Stimulated activated CD4-positive, alpha-beta T cell treated with anti-CD3 and anti-CD28 coated beads, Interleukin-1b, Interleukin-23, amount 100 ng/mL, for 4 hours (primary cell): ENCODE measurements around the gene TNIP2.
"Not testable (repeated sequence)": the region's sequence is repeated elsewhere in the genome, so short reads cannot be mapped to it uniquely, and the experiment has no call there.

Source experiments
- DNase-seq, 2 donors: peaks; one replicate each; pipeline ENCODE4 v3.0.0-alpha.2; 2020; ENCODE audit warnings: low read depth in 2 of 2

The TNIP2 gene

DNA sequence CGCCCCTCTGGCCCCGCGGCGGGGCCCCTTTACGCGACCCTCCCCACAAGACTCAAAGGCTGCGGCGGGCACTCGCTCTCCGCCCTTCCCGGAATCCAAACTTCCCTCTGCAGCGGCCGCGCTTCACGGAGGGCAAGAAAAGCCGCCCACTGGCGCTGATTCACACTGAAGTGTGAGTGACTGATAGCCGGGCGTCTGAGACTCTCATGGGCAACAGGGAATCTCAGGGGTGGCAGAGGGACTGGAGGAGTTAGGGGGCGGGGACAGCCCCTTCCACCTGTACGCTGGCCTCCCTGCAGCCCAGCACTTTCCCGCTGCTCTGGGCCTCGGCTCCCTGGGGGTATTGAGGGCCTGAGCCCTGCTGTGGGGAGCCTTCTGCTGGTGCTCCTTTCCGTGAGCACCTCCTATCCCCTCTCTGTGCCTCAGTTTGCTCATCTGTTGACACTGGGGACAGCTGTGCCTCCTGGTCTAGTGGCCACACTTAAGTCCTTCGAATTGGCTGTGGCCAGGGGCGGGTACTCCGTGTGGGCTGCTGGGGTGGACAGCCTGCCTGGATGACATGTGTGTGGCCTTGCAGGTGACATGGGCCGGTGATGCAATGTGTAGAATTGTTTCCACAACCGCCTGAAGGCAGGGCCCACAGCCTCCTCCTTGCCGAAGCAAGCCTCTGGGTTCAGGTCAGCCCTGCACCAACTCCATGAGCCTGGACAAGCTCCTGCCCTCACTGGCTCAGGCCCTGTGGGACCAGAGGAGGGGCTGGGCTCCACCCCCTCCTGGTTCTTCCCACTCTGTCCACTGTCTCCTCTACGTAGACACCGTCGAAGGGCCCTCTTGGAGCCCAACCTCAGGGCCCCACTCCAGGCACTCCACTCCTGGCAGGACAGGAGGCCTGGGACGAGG is 37.7 kb upstream of the TNIP2 start:
- peak; percentile 52 to 57 for DNase-seq

- peak; percentile 42 to 73 for DNase-seq
Measured at GRCh38 chr4:2792711-2793585, 36.8 kb upstream of the TNIP2 start, which contains the start of gene SH3BP2. TSS of gene SH3BP2 (plus strand) at chr4:2793085. CDS start at chr4:2820618, 27,533 bp downstream.

GRCh38 chr4:2792396-2792710 is 36.2 kb upstream of the TNIP2 start:
- no peak for DNase-seq

DNA sequence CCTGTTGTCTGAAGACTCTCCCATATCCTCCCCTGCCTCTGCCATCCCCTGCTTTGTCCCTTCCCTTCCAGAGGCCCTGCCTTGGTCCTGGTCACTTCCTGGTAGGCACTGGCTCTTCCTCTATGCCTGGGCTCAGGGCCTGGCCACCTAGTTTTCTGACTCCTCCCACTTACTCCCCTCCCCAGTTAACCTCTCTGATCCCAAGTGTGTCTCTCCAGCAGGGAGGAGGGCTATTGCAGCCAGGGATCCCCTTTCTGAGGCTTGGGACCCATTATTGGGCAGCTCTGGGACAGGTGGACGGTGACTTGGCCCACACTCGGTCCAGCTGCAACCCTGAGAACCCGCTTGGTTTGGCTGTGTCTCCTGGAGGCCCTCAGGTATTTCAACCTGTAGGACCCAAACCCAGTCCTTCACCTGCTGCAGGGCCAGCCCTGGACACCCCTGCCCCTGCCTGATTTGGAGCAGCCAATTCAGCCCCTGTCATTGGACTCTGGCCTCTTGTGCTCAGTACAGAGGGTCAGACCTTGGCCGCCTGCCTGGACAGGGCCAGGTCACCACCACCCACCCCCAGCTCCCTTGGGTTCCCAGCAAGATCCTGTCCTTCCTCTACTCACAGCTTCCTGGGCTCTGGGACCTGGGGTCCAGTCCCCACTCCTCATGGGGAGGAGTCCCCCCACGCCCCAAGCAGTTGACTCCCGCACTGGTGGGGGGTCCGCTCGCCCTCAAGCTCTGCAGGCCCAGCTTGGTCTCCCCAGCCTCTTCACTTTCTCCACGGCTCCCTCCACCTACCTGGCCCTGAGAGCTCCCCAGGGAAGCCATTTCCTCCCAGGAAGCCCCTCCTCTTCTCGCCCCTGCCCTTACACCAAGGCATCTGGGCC is 35.6 kb upstream of the TNIP2 start:
- DNase-seq, result no peak

- no peak for DNase-seq
Measured at GRCh38 chr4:2790583-2791517, 34.7 kb upstream of the TNIP2 start.

GRCh38 chr4:2789793-2790582 is 33.9 kb upstream of the TNIP2 start:
- DNase-seq, result no peak

- no peak for DNase-seq
Measured at GRCh38 chr4:2789351-2789750, 33.2 kb upstream of the TNIP2 start.

GRCh38 chr4:2788532-2789103 is 32.5 kb upstream of the TNIP2 start:
- no peak for DNase-seq

DNA sequence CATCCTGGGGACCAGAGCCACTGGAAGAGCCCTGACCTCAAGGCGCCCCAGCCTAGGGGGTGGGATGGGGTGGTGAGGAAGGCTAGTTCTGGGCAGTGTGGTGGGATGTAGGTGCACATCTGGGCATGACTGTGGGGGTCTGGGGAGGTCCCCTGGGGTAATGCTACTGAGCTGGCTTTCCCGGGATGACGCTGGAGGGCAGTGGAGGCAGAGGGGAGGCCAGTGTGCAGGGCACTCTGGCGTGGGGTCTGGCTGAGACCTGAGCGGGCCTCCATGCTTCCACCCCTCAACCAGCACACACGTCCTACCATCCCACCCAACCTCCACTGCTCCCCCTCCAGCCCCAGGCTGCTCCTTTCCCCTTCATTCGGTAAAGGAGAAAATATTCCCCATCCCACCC is 32.0 kb upstream of the TNIP2 start:
- DNase-seq, result no peak

GRCh38 chr4:2787230-2788100 is 31.3 kb upstream of the TNIP2 start:
- DNase-seq, result peak; percentile 47 to 61

DNA sequence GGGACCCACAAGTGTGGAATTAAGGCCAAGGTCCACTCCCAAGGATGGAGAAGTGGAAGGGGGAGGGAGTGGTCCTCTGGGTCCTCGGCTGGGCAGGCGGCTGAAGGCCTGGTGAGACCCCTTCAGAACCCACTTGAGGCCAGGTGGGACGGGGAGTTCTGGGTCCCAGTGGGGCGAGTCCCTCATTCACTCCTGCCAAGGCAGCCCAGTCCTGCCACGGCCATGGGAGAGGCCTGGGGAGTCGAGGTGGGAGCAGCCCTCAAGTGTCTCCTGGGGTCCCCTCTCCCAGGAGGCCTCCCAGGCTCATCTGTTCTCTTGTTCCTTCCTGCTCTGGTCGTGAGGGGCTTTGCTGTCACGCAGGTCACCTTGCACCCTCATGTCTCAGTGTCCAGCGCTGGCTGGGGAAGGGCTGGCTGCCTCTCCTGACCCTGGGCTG is 30.7 kb upstream of the TNIP2 start:
- DNase-seq, result no peak

- peak; percentile 69 to 73 for DNase-seq
Measured at GRCh38 chr4:2786152-2786671, 30.1 kb upstream of the TNIP2 start.

- no peak for DNase-seq
Measured at GRCh38 chr4:2785613-2786012, 29.5 kb upstream of the TNIP2 start.

DNA sequence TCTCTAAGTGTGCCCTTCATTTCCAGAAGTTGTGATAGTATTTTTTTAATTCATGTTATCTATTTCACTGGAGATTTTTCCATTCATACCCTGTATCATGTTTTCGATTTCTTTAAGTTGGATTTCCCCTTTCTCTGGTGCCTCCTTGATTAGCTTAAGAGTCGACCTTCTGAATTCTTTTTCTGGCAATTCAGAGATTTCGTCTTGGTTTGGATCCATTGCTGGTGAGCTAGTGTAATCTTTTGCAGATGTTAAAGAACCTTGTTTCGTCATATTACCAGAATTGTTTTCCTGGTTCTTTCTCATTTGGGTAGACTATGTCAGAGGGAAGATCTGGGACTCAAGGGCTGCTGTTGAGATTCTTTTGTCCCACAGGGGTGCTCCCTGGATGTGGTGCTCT is 27.7 kb upstream of the TNIP2 start:
- DNase-seq, result no peak

DNA sequence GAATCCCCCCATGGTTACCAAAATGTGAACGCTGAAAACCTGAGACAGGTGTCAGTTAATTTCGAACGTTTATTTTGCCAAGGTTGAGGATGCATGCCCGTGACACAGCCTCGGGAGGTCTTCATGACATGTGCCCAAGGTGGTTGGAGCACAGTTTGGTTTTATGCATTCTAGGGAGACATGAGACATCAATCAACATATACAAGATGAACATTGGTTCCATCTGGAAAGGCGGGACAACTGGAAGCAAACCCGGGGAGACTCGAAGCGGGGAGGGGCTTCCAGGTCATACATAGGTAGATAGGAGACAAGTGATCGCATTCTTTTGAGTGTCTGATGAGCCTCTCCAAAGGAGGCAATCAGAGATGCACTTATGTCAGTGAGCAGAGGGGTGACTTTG is 25.8 kb upstream of the TNIP2 start:
- DNase-seq, result no peak

- DNase-seq, result not testable (repeated sequence)
Measured at GRCh38 chr4:2780643-2781042, 24.5 kb upstream of the TNIP2 start.

GRCh38 chr4:2771264-2771663 is 15.1 kb upstream of the TNIP2 start:
- DNase-seq, result no peak

GRCh38 chr4:2768921-2769336 is 12.8 kb upstream of the TNIP2 start:
- no peak for DNase-seq
